GM12872 (cell line): ENCODE data around the gene TBCK.

Source experiments
- TF ChIP-seq, protein P1 (sequence below): IDR thresholded peaks from 3 replicates; pipeline ENCODE4 v1.5.1; 2011; ENCODE audit warnings: low read depth, mild to moderate bottlenecking, low read length, moderate library complexity; ENCODE audit not compliant: insufficient read depth

TBCK gene

DNA sequence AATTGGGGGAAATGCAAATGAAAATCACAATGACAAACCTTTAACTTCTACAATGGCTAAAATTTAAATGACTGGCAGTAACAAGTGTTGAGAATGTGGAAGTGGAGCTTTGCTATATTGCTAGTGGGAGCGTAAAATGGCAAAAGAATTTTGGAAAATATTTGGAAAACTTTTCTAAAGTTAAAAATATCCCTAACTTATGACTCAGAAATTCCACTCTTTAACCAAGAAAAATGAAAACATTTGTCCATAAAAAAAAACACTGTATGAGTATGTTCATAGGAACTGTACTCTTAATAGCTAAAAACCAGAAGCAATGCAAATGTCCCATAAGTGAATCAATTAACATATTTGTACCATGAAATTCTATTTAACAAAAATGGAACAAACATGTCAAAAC lies 3.6 kb downstream of the TBCK start:
- TF ChIP-seq, protein P1, sequence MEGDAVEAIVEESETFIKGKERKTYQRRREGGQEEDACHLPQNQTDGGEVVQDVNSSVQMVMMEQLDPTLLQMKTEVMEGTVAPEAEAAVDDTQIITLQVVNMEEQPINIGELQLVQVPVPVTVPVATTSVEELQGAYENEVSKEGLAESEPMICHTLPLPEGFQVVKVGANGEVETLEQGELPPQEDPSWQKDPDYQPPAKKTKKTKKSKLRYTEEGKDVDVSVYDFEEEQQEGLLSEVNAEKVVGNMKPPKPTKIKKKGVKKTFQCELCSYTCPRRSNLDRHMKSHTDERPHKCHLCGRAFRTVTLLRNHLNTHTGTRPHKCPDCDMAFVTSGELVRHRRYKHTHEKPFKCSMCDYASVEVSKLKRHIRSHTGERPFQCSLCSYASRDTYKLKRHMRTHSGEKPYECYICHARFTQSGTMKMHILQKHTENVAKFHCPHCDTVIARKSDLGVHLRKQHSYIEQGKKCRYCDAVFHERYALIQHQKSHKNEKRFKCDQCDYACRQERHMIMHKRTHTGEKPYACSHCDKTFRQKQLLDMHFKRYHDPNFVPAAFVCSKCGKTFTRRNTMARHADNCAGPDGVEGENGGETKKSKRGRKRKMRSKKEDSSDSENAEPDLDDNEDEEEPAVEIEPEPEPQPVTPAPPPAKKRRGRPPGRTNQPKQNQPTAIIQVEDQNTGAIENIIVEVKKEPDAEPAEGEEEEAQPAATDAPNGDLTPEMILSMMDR = no peak

DNA sequence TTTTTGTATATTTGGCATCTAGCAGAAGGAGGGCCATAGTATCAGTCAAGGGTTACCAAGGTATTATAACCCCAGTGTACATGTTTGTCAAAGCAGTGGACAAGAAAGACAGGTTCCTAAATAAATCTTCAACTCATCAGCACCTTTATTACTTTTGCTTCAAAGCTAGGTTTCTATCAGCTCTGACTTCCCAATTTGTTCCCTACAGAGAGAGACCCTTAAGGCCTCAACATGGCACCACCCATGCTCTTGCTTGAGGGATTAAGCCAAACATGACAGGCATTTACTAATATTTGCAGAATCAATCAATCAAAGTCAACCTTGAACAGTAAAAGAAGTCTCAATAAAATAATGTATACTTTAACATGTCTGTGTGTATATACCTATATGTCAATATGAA lies 9.4 kb downstream of the TBCK start:
- TF ChIP-seq, protein P1 = no peak

DNA sequence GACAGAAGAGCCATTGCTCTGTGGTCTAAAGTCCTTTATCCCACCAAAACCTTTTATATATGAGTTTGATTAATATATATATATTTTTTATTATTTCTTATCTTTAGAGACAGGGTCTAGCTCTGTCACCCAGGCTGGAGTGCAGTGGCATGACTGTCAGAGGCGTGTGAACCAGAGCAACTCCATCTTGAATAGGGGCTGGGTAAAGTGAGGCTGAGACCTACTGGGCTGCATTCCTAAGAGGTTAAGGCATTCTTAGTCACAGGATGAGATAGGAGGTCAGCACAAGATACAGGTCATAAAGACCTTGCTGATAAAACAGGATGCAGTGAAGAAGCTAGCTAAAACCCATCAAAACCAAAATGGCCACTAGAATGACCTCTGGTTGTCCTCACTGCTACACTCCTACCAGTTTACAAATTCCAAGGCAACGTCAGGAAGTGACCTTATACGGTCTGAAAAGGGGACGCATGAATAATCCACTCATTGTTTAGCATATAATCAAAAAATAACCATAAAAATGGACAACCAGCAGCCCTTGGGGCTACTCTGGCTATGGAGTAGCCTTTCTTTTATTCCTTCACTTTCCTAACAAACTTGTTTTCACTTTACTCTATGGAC lies 10.5 kb downstream of the TBCK start:
- TF ChIP-seq, protein P1 = no peak

DNA sequence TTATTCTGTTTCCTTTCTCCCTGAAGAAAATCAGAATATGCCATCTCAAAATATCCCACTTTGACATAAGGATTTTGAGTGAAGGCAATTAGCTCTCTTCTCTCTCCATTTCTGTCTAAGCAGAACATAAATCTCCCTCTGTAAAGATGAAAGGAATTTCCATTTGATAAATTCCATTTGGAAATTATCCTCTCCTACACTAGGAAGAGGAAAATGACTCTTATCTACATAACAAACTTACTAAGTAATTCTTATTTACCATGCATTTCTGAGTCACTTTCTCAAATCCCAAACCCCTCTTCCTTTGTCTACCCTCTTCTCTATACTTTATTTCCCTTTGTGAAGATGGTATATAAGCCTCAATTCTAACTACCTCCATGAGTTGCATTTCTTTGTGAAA lies 11.4 kb downstream of the TBCK start:
- TF ChIP-seq, protein P1 = no peak

DNA sequence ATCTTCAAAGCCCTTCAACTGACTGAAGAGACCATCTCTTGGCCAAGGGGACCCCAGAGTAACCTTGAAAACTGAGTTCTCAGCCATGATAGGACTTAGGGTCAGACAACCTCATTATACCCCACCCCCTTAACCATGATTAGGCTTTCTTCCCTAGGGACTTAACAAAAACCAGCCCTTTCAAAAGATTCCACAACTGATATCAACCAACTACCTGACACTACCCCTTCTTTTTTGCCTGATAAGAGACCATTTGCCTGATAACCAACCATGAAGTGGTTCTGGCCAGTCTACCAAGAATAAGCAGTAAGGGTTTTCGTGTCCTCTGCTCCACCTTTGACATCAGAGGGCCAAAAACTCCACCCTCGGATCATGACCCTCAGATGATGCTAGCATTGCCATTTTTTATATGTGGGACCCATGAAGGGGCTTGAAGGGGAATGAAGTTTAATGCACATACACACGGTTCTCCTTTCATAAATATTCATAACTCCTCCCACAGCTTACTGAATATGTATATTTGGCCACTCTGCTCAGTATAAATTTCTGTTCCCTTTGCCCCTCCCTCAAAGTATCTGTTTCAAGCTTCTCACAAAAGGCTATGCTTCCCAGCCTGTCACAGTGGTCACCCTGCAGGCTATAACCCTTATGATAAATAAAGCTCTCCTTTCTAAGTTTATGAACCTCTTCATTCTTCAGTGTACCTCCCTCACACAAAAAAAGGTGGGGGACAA lies 12.3 kb downstream of the TBCK start:
- TF ChIP-seq, protein P1 = no peak

DNA sequence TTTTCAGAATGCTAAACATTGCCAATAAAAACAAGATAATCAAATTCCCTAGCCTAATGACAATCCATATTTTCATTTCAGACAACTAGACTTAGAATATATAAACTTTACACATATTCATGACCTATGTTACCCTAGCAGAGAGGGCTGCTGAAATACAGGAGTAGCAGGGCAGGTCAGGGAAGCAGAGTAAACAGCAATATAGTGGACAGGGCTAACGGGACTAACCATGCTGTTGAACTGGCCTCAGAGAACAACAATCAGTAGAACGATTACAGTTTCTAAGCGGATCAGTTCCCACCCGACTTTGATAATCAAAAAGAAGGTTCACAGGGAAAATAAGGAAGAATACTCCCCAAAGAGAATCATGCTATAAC lies 14.0 kb downstream of the TBCK start:
- TF ChIP-seq, protein P1 = no peak

DNA sequence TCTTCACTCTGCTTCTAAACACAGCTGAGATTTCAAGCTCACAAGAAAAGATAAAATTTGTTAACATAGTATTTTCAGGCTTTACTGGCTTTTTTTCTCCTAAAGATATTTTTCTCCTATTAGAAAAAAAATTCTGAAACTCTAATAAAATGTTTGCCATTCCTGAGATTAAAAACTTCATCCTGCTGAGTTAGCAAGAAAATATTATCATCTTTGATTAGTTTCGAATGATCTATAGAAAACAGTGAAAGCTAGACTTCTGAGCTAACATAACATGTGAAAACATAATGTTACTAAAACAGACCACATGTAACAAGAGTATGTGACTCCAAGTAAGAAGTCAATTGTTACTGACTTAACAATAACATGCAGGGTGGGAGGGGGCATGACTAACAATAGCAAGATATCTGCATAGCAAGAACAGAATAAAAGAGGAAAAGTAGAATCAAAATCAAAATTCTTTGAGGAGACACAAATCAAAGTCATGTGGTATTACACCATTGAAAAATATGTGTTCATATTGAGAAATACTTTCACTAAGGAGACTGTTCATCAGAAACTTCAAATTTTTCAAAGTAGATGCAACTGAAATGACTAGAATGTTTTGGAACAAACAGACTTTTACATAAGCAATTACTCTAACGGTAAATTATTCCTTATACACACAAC lies 14.5 kb downstream of the TBCK start:
- TF ChIP-seq, protein P1 = no peak
